Measurements from ENCODE around the gene SCARF2.
"Not testable (repeated sequence)": the region's sequence is repeated elsewhere in the genome, so short reads cannot be mapped to it uniquely, and the experiment has no call there.

DNA sequence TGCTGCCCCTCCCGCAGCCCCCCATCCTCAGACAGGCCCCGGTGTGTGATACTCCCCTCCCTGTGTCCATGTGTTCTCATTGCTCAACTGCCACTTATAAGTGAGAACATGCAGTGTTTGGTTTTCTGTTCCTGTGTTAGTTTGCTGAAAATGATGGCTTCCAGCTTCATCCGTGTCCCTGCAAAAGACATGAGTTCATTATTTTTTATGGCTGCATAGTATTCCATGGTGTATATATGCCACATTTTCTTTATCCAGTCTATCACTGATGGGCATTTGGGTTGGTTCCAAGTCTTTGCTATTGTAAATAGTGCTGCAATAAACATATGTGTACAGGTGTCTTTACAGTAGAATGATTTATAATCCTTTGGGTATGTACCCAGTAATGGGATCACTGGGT is 22.4 kb downstream of the SCARF2 start:
- TF ChIP-seq CTCF (IDR thresholded peaks at IDR 0.05); EZH2 (IDR thresholded peaks at IDR 0.05; ENCODE audit: borderline replicate concordance, insufficient read depth, low read depth, low read length, poor library complexity, severe bottlenecking): not testable (repeated sequence)

Measured in B cell (primary cell).